Esophagus (tissue), 2 donors: ENCODE results near the gene APOL1. TPM values are rescaled to one million over a fixed set of nuclear protein-coding genes. Genes with fewer than 3 reads are reported as not detected.
"Not testable (repeated sequence)": the region's sequence is repeated elsewhere in the genome, so short reads cannot be mapped to it uniquely, and the experiment has no call there.

Source experiments
- H3K27ac ChIP-seq, 2 donors: one replicate each; pipeline ENCODE4 v1.5.1; 2013; ENCODE audit warnings: low read depth in 2 of 2, mild to moderate bottlenecking in 2 of 2, inconsistent platforms in 1 of 2, low read length in 1 of 2, moderate library complexity in 1 of 2
- H3K27me3 ChIP-seq, 2 donors: one replicate each; pipeline ENCODE4 v1.6.1; 2013; ENCODE audit warnings: low read length in 2 of 2, control low read depth in 1 of 2, mild to moderate bottlenecking in 1 of 2; ENCODE audit not compliant: insufficient read depth in 2 of 2, control insufficient read depth in 1 of 2
- H3K36me3 ChIP-seq, 2 donors: one replicate each; pipeline ENCODE4 v1.6.1; 2013; ENCODE audit warnings: low read length in 1 of 2; ENCODE audit not compliant: control insufficient read depth in 2 of 2, insufficient read depth in 2 of 2
- H3K4me1 ChIP-seq, 2 donors: one replicate each; pipeline ENCODE4 v1.6.1; 2013; ENCODE audit warnings: low read length in 1 of 2; ENCODE audit not compliant: control insufficient read depth in 2 of 2, insufficient read depth in 2 of 2
- H3K4me3 ChIP-seq, 2 donors: one replicate each; pipeline ENCODE4 v1.5.1; 2013; ENCODE audit warnings: low read length in 2 of 2, mild to moderate bottlenecking in 2 of 2, low read depth in 1 of 2, moderate library complexity in 1 of 2
- H3K9me3 ChIP-seq, 2 donors: one replicate each; pipeline ENCODE4 v1.6.1; 2013; ENCODE audit warnings: mild to moderate bottlenecking in 2 of 2, low read depth in 1 of 2, low read length in 1 of 2, moderate library complexity in 1 of 2; ENCODE audit not compliant: control insufficient read depth in 2 of 2, insufficient read depth in 1 of 2
- whole genome bisulfite sequencing, 2 donors: extraction: QIAGEN DNeasy Blood & Tissue Kit; methylation state at CpG; one replicate each; pipeline ENCODE4 v1.1.7; 2013; 5-methylcytosine and 5-hydroxymethylcytosine counted together
- polyA plus RNA-seq, 2 donors: library from polyadenylated mRNA; stranded (reverse); fragments of 200-250 nt; gene quantifications; one replicate each; pipeline ENCODE4 v1.2.3, GENCODE V29; 2013
- donor health status: healthy with polysubstance abuse.
- donor health status: Bipolar disorder and iron deficiency.

APOL1 gene
- polyA plus RNA-seq, 2 donors: 9.8 to 10.5 TPM

GRCh38 chr22:36287881-36288515 is 35.1 kb downstream of the APOL1 start:
- peaks cover 32 to 72% of the 10 kb centered on the region in 2 donors for H3K36me3 ChIP-seq
- H3K9me3 ChIP-seq: no peaks in the 10 kb centered on the region
- H3K4me1 ChIP-seq: peaks cover 0 to 2% of the 10 kb centered on the region in 2 donors
- H3K27me3 ChIP-seq: no peaks in the 10 kb centered on the region
- WGBS, 2 donors: 73% methylated on average over 20 of the region's 20 CpGs
- H3K4me3 ChIP-seq: no peak overlapping the region
- H3K27ac ChIP-seq: peak overlapping the region in 1 of 2 donors; percentile 33

GRCh38 chr22:36288571-36289405 is 35.9 kb downstream of the APOL1 start:
- Histone ChIP-seq H3K36me3 (peaks cover 38 to 77% of the 10 kb centered on the region in 2 donors), H3K27ac (peak overlapping the region; percentile 4 to 33), H3K9me3 (no peaks in the 10 kb centered on the region), H3K4me3 (no peak overlapping the region), H3K4me1 (peaks cover 0 to 2% of the 10 kb centered on the region in 2 donors), H3K27me3 (no peaks in the 10 kb centered on the region)
- WGBS, 2 donors: 87 to 90% methylated on average over 33 of the region's 33 CpGs

DNA sequence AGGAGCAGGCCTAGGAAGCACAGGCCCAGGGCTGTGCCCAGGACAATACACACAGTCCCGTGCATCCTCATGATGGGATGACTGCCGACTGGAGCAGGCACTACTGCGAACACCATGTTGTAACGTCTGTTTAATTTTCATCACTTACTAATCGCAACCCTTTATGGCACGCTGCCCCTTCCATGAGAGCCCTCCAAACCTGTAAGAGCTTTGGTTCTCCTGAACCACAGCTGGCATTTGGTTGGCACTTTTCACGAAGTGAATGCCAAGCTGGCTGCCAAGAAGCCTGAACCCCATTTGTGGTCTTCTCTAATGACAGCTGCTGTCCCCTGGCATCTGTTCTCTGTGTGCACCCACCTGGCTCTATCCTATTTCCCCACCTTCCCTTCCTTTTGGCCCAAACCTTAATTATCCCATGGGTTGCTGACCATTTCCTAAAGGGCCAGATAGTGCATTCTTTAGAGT is 36.5 kb downstream of the APOL1 start:
- whole genome bisulfite sequencing, 2 donors: 77 to 85% methylated on average over 7 of the region's 7 CpGs

GRCh38 chr22:36289948-36290371 is 37.0 kb downstream of the APOL1 start:
- WGBS, 2 donors: 76 to 82% methylated on average over 11 of the region's 11 CpGs

More for the DNA sequence above, 36.5 kb downstream of the APOL1 start:
- Histone ChIP-seq H3K4me3 (no peak overlapping the region), H3K9me3 (no peaks in the 10 kb centered on the region), H3K27ac (peak overlapping the region; percentile 4 to 11), H3K4me1 (peaks cover 0 to 2% of the 10 kb centered on the region in 2 donors), H3K27me3 (no peaks in the 10 kb centered on the region), H3K36me3 (peaks cover 44 to 77% of the 10 kb centered on the region in 2 donors)

GRCh38 chr22:36290391-36291075 is 37.6 kb downstream of the APOL1 start:
- H3K27me3 ChIP-seq, H3K4me3 ChIP-seq, H3K4me1 ChIP-seq, H3K27ac ChIP-seq, H3K9me3 ChIP-seq: not testable (repeated sequence)
- 91 to 94% methylated on average over 11 to 25 of the region's 40 CpGs for WGBS, 2 donors
- peaks cover 45 to 76% of the 10 kb centered on the region in 2 donors for H3K36me3 ChIP-seq

More at GRCh38 chr22:36289948-36290371, 37.0 kb downstream of the APOL1 start:
- not testable (repeated sequence) for H3K9me3 ChIP-seq, H3K4me1 ChIP-seq, H3K27ac ChIP-seq, H3K4me3 ChIP-seq, H3K27me3 ChIP-seq
- H3K36me3 ChIP-seq: peaks cover 44 to 76% of the 10 kb centered on the region in 2 donors

GRCh38 chr22:36291831-36292740 is 39.2 kb downstream of the APOL1 start:
- peaks cover 52 to 71% of the 10 kb centered on the region in 2 donors for H3K36me3 ChIP-seq
- peaks cover 0 to 2% of the 10 kb centered on the region in 2 donors for H3K4me1 ChIP-seq
- H3K27me3 ChIP-seq: no peaks in the 10 kb centered on the region
- H3K4me3 ChIP-seq: no peak overlapping the region
- WGBS, 2 donors: 89 to 91% methylated on average over 29 of the region's 29 CpGs
- H3K27ac ChIP-seq: peak overlapping the region in 1 of 2 donors; percentile 19
- H3K9me3 ChIP-seq: no peaks in the 10 kb centered on the region

- no peaks in the 10 kb centered on the region for H3K27me3 ChIP-seq
- peak overlapping the region in 1 of 2 donors; percentile 8 for H3K27ac ChIP-seq
- 87 to 90% methylated on average over 17 of the region's 17 CpGs for WGBS, 2 donors
- H3K9me3 ChIP-seq: no peaks in the 10 kb centered on the region
- no peak overlapping the region for H3K4me3 ChIP-seq
- H3K4me1 ChIP-seq: peaks cover 0 to 2% of the 10 kb centered on the region in 2 donors
- H3K36me3 ChIP-seq: peaks cover 57 to 77% of the 10 kb centered on the region in 2 donors
Measured at GRCh38 chr22:36292823-36293530, 40.0 kb downstream of the APOL1 start.

- Histone ChIP-seq H3K9me3 (no peaks in the 10 kb centered on the region), H3K4me1 (no peaks in the 10 kb centered on the region), H3K36me3 (peaks cover 56 to 76% of the 10 kb centered on the region in 2 donors), H3K27me3 (no peaks in the 10 kb centered on the region), H3K27ac (no peak overlapping the region), H3K4me3 (no peak overlapping the region)
- 89 to 95% methylated on average over 26 of the region's 26 CpGs for WGBS, 2 donors
Measured at GRCh38 chr22:36293606-36294292, 40.8 kb downstream of the APOL1 start.
